Measurements from ENCODE around the gene LRRFIP1.

GRCh38 chr2:237737196-237737865, 109.9 kb downstream of the LRRFIP1 start:
- no peak for TF ChIP-seq ZBTB7A (IDR thresholded peaks at IDR 0.05; ENCODE audit: low read depth)
- no peak for TF ChIP-seq USF1 (IDR thresholded peaks at IDR 0.05)
- no peak for TF ChIP-seq RAD21 (IDR thresholded peaks at IDR 0.05; ENCODE audit: low read depth)
- no peak for TF ChIP-seq EGR1 (IDR thresholded peaks at IDR 0.05)
